Upper lobe of left lung (tissue), 4 donors: ENCODE data around the gene RABGGTB.

Source experiments
- CTCF ChIP-seq, 6 experiments: fragments of 450-650 bp in 4 of 6; fragments of 200-600 bp in 2 of 6; sonication (generic) in 2 of 6; IDR thresholded peaks; one replicate each; pipeline ENCODE4 v1.5.1; 2016 to 2019; ENCODE audit warnings: antibody characterized with exemption in 6 of 6
- POLR2AphosphoS5 ChIP-seq, 2 donors: sonication (generic); formaldehyde crosslinking; IDR thresholded peaks; one replicate each; pipeline ENCODE4 v1.5.1; 2017; ENCODE audit warnings: antibody characterized with exemption in 2 of 2

GRCh38 chr1:75808921-75809320, 22.9 kb downstream of the RABGGTB start:
- TF ChIP-seq CTCF (IDR thresholded peaks at IDR 0.05) (no peak), POLR2AphosphoS5 (IDR thresholded peaks at IDR 0.05) (no peak)
